ENCODE results near the gene NPAS3.

Gene NPAS3

GRCh38 chr14:33017016-33017415 is 78.3 kb downstream of the NPAS3 start:
- no peak for DNase-seq

GRCh38 chr14:33019346-33019745 is 80.7 kb downstream of the NPAS3 start:
- DNase-seq = no peak

- no peak for DNase-seq
These were observed 88.3 kb downstream of the NPAS3 start for GRCh38 chr14:33026850-33027430.

GRCh38 chr14:33029511-33029910 is 90.8 kb downstream of the NPAS3 start:
- DNase-seq = no peak

- DNase-seq = no peak
These were observed 91.7 kb downstream of the NPAS3 start for GRCh38 chr14:33030386-33030785.

GRCh38 chr14:33035416-33036194 is 96.9 kb downstream of the NPAS3 start:
- DNase-seq = no peak

- no peak for DNase-seq
These were observed 100.6 kb downstream of the NPAS3 start for GRCh38 chr14:33039311-33039710.

- no peak for DNase-seq
These were observed 101.9 kb downstream of the NPAS3 start for GRCh38 chr14:33040372-33041140.

GRCh38 chr14:33042591-33042990 is 103.9 kb downstream of the NPAS3 start:
- no peak for DNase-seq

GRCh38 chr14:33045760-33046159 is 107.1 kb downstream of the NPAS3 start:
- no peak for DNase-seq

GRCh38 chr14:33052943-33053342 is 114.3 kb downstream of the NPAS3 start:
- DNase-seq = no peak

- DNase-seq = no peak
These were observed 117.5 kb downstream of the NPAS3 start for GRCh38 chr14:33056213-33056612.

GRCh38 chr14:33057585-33057984 is 118.9 kb downstream of the NPAS3 start:
- no peak for DNase-seq

- DNase-seq = no peak
These were observed 123.1 kb downstream of the NPAS3 start for GRCh38 chr14:33061667-33062325.

GRCh38 chr14:33062476-33062875 is 123.8 kb downstream of the NPAS3 start:
- DNase-seq = no peak

- DNase-seq = no peak
These were observed 124.2 kb downstream of the NPAS3 start for GRCh38 chr14:33062881-33063280.

GRCh38 chr14:33063521-33063920 is 124.8 kb downstream of the NPAS3 start:
- DNase-seq = no peak

- no peak for DNase-seq
These were observed 127.0 kb downstream of the NPAS3 start for GRCh38 chr14:33065634-33066033.

- DNase-seq = no peak
These were observed 129.4 kb downstream of the NPAS3 start for GRCh38 chr14:33068040-33068439.

- no peak for DNase-seq
These were observed 129.9 kb downstream of the NPAS3 start for GRCh38 chr14:33068626-33069025.

GRCh38 chr14:33070475-33070874 is 131.8 kb downstream of the NPAS3 start:
- no peak for DNase-seq

- DNase-seq = no peak
These were observed 134.3 kb downstream of the NPAS3 start for GRCh38 chr14:33073023-33073422.

GRCh38 chr14:33081259-33081658 is 142.6 kb downstream of the NPAS3 start:
- DNase-seq = no peak
